Measurements from ENCODE around the gene AVPI1.

The AVPI1 gene

DNA sequence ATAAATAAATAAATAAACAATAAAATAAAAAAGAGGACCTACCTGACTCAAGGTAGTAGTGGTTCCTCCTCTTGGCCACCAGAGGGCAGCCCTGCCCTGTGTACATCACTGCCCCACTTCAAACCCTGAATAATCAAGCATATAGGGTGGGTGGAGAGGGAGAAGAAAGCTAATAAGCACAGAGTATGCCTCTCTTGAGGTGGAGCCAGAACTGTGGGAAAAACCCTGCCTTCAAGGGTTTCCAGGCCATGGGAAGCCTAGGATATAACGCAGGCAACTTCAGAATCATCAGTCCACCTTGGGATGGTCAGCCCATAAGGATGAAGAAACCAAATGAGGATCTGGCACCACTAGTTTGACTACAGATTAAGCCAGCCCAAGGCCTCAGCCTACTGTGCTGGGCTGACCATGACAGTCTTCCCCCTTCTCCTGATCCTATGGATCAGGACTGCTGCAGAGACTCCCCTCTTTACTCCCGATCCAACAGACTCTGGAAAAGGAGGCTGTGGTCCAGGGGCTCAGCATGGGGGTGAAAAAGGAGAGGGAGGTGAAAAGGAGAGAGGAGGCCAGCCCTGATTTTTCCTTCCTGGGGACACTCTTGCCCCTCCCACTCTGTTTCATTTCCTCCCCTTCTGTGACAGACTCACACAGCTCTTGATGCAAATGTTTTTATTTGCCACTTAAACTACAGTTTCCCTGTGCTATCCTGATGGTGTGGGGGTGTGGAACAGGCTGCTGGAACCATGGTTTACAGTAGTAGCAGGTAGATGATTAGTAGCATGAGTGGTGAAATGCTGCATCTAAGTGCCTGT lies 10.1 kb downstream of the AVPI1 start (continued):
- TF ChIP-seq ZNF366 (tag by site-specific recombination; conservative IDR thresholded peaks at IDR 0.05): 0 out of 2 replicates have a peak, but pooled peaks have one; percentile 9
- TF ChIP-seq, protein P1, sequence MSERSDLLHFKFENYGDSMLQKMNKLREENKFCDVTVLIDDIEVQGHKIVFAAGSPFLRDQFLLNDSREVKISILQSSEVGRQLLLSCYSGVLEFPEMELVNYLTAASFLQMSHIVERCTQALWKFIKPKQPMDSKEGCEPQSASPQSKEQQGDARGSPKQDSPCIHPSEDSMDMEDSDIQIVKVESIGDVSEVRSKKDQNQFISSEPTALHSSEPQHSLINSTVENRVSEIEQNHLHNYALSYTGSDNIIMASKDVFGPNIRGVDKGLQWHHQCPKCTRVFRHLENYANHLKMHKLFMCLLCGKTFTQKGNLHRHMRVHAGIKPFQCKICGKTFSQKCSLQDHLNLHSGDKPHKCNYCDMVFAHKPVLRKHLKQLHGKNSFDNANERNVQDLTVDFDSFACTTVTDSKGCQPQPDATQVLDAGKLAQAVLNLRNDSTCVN (tag by site-specific recombination; optimal IDR thresholded peaks at IDR 0.05): no peak
- TF ChIP-seq ZNF510 (tag by site-specific recombination; IDR thresholded peaks at IDR 0.05; ENCODE audit: insufficient replicate concordance): no peak
- TF ChIP-seq ZSCAN30 (tag by site-specific recombination; IDR thresholded peaks at IDR 0.05): no peak; the same call in 1 of the 2 replicates
- TF ChIP-seq ZNF785 (tag by site-specific recombination; IDR thresholded peaks at IDR 0.05): no peak
- TF ChIP-seq ZFP69B (tag by site-specific recombination; IDR thresholded peaks at IDR 0.05): no peak
- TF ChIP-seq ZNF624 (tag by site-specific recombination; IDR thresholded peaks at IDR 0.05): no peak
- TF ChIP-seq, protein P2, sequence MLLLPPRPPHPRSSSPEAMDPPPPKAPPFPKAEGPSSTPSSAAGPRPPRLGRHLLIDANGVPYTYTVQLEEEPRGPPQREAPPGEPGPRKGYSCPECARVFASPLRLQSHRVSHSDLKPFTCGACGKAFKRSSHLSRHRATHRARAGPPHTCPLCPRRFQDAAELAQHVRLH (tag by site-specific recombination; IDR thresholded peaks at IDR 0.05): no peak
- no peak for TF ChIP-seq ZNF544 (tag by site-specific recombination; IDR thresholded peaks at IDR 0.05)
- TF ChIP-seq SALL2 (tag by site-specific recombination; IDR thresholded peaks at IDR 0.05; ENCODE audit: borderline replicate concordance): no peak
- TF ChIP-seq, protein P3, sequence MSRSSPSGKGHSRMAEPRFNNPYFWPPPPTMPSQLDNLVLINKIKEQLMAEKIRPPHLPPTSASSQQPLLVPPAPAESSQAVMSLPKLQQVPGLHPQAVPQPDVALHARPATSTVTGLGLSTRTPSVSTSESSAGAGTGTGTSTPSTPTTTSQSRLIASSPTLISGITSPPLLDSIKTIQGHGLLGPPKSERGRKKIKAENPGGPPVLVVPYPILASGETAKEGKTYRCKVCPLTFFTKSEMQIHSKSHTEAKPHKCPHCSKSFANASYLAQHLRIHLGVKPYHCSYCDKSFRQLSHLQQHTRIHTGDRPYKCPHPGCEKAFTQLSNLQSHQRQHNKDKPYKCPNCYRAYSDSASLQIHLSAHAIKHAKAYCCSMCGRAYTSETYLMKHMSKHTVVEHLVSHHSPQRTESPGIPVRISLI (tag by site-specific recombination; IDR thresholded peaks at IDR 0.05): 0 out of 2 replicates have a peak, but pooled peaks have one; percentile 3
- TF ChIP-seq ZNF555 (tag by site-specific recombination; conservative IDR thresholded peaks at IDR 0.05): no peak
- TF ChIP-seq, protein P4, sequence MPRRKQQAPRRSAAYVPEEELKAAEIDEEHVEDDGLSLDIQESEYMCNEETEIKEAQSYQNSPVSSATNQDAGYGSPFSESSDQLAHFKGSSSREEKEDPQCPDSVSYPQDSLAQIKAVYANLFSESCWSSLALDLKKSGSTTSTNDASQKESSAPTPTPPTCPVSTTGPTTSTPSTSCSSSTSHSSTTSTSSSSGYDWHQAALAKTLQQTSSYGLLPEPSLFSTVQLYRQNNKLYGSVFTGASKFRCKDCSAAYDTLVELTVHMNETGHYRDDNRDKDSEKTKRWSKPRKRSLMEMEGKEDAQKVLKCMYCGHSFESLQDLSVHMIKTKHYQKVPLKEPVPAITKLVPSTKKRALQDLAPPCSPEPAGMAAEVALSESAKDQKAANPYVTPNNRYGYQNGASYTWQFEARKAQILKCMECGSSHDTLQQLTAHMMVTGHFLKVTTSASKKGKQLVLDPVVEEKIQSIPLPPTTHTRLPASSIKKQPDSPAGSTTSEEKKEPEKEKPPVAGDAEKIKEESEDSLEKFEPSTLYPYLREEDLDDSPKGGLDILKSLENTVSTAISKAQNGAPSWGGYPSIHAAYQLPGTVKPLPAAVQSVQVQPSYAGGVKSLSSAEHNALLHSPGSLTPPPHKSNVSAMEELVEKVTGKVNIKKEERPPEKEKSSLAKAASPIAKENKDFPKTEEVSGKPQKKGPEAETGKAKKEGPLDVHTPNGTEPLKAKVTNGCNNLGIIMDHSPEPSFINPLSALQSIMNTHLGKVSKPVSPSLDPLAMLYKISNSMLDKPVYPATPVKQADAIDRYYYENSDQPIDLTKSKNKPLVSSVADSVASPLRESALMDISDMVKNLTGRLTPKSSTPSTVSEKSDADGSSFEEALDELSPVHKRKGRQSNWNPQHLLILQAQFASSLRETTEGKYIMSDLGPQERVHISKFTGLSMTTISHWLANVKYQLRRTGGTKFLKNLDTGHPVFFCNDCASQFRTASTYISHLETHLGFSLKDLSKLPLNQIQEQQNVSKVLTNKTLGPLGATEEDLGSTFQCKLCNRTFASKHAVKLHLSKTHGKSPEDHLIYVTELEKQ (tag by site-specific recombination; IDR thresholded peaks at IDR 0.05; ENCODE audit: borderline replicate concordance): no peak
- no peak for TF ChIP-seq SP2 (tag by site-specific recombination; IDR thresholded peaks at IDR 0.05)
- TF ChIP-seq ZSCAN18 (tag by site-specific recombination; IDR thresholded peaks at IDR 0.05): no peak
- no peak for TF ChIP-seq PRDM1 (tag by site-specific recombination; IDR thresholded peaks at IDR 0.05)
- TF ChIP-seq KLF10 (tag by site-specific recombination; IDR thresholded peaks at IDR 0.05): no peak
- TF ChIP-seq ZNF302 (tag by site-specific recombination; IDR thresholded peaks at IDR 0.05; ENCODE audit: low read depth): no peak
- TF ChIP-seq, protein P5, sequence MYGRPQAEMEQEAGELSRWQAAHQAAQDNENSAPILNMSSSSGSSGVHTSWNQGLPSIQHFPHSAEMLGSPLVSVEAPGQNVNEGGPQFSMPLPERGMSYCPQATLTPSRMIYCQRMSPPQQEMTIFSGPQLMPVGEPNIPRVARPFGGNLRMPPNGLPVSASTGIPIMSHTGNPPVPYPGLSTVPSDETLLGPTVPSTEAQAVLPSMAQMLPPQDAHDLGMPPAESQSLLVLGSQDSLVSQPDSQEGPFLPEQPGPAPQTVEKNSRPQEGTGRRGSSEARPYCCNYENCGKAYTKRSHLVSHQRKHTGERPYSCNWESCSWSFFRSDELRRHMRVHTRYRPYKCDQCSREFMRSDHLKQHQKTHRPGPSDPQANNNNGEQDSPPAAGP (tag by site-specific recombination; IDR thresholded peaks at IDR 0.05): 0 out of 2 replicates have a peak, but pooled peaks have one; percentile 27
- no peak for TF ChIP-seq GLI2 (tag by site-specific recombination; IDR thresholded peaks at IDR 0.05; ENCODE audit: borderline replicate concordance, low read depth)
- no peak for TF ChIP-seq ZNF664 (tag by site-specific recombination; IDR thresholded peaks at IDR 0.05)
- TF ChIP-seq ZNF629 (tag by site-specific recombination; IDR thresholded peaks at IDR 0.05): 0 out of 2 replicates have a peak, but pooled peaks have one; percentile 27
- TF ChIP-seq, protein P6, sequence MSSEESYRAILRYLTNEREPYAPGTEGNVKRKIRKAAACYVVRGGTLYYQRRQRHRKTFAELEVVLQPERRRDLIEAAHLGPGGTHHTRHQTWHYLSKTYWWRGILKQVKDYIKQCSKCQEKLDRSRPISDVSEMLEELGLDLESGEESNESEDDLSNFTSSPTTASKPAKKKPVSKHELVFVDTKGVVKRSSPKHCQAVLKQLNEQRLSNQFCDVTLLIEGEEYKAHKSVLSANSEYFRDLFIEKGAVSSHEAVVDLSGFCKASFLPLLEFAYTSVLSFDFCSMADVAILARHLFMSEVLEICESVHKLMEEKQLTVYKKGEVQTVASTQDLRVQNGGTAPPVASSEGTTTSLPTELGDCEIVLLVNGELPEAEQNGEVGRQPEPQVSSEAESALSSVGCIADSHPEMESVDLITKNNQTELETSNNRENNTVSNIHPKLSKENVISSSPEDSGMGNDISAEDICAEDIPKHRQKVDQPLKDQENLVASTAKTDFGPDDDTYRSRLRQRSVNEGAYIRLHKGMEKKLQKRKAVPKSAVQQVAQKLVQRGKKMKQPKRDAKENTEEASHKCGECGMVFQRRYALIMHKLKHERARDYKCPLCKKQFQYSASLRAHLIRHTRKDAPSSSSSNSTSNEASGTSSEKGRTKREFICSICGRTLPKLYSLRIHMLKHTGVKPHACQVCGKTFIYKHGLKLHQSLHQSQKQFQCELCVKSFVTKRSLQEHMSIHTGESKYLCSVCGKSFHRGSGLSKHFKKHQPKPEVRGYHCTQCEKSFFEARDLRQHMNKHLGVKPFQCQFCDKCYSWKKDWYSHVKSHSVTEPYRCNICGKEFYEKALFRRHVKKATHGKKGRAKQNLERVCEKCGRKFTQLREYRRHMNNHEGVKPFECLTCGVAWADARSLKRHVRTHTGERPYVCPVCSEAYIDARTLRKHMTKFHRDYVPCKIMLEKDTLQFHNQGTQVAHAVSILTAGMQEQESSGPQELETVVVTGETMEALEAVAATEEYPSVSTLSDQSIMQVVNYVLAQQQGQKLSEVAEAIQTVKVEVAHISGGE (tag by site-specific recombination; conservative IDR thresholded peaks at IDR 0.05; ENCODE audit: low read depth): no peak
- no peak for TF ChIP-seq ZNF585B (tag by site-specific recombination; IDR thresholded peaks at IDR 0.05)
- TF ChIP-seq TRIM28 (IDR thresholded peaks at IDR 0.05; ENCODE audit: borderline replicate concordance, low read length): no peak

All from HEK293 (cell line).